Epithelial cell of prostate (primary cell): ENCODE data around the gene KCNMA1.

Experiments used
- DNase-seq: peaks from one replicate; pipeline ENCODE4 v3.0.0-alpha.2; 2011; ENCODE audit warnings: low read depth, low spot score
- H3K27ac ChIP-seq: fragments of 450-650 bp; 2 replicates; pipeline ENCODE4 v1.5.1; 2017; ENCODE audit warnings: mild to moderate bottlenecking

KCNMA1 gene

GRCh38 chr10:77333610-77334340, 303.8 kb downstream of the KCNMA1 start:
- DNase-seq = no peak

DNA sequence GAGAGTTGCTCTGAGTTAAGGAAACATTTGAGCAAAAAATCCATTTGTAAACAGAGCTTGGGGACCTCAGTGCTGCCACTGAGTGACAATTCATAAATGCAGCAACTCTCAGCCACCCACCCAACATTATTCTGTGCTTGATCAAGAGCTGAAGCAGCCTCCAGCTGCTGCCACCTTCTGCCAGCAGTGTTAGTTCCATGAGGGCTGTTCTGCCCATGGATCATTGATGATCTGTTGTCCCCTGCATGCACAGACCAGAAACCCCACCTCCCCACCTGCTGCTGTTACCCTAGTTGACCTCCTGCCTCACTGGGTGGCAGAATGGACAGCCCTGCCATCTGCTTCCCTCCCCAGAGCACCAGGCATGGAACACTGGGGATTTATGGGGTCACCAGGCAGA, 305.4 kb downstream of the KCNMA1 start:
- no peak overlapping the region for H3K27ac ChIP-seq
- no peak for DNase-seq

More at GRCh38 chr10:77333610-77334340, 303.8 kb downstream of the KCNMA1 start:
- no peak overlapping the region for H3K27ac ChIP-seq

GRCh38 chr10:77328272-77328816, 309.3 kb downstream of the KCNMA1 start:
- no peak for DNase-seq
- no peak overlapping the region for H3K27ac ChIP-seq

DNA sequence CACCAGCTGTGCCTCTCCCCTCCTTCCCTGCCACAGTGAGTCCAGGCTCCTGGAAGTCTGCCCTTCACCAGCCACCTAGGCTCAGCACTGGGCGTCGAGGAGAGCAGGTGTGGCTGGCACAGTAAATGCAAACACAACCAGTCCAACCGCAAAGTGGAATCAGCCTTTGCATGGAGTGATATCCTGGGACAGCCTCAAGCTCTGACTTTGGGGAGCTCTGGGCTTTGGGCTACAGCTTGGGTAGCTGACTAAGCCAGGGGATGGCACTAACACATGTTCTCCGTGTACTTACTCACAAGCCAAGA, 312.4 kb downstream of the KCNMA1 start:
- peak; percentile 14 for DNase-seq
- no peak overlapping the region for H3K27ac ChIP-seq

DNA sequence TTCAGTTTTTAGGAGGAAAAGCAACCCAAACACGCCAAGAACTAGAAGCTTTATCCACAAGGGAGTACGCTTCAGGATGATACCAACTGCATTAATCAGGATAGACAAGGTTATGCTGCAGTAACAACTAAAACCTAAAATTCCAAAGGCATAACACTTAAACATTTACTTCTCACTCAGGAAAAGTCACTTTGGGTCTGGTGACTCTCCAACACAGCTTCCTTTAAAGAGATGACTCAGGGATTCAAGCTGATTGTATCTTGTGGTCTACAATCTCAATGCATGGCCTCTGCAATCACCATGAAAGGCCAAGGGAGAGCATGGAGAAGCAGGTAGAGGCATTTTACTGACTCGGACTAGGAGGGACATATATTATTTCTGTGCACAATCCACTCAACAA, 315.8 kb downstream of the KCNMA1 start:
- H3K27ac ChIP-seq = no peak overlapping the region
- no peak for DNase-seq

- H3K27ac ChIP-seq = no peak overlapping the region
- DNase-seq = no peak
Measured at GRCh38 chr10:77320971-77321471, 316.6 kb downstream of the KCNMA1 start.

- no peak for DNase-seq
- H3K27ac ChIP-seq = no peak overlapping the region
Measured at GRCh38 chr10:77319557-77319956, 318.1 kb downstream of the KCNMA1 start.

DNA sequence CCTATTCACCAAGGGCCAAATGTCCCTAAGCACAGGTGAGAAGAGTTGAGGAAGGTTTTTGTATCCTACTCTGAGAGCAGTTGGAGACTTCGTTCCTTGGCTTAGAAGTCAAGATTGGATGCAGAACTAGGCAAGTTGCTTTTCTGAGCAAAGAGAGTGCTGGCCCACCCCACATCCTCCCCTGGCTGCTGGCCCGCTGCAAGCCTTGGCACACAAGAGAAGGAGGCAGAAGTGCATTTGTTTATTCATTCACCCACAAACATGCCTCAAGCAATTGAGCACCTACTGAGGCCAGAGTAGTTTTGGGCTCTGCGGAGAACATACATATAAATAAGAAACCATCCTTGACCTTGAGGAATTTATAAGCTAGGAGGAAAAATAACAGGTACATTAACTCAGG, 318.9 kb downstream of the KCNMA1 start:
- DNase-seq = no peak
- H3K27ac ChIP-seq = no peak overlapping the region

DNA sequence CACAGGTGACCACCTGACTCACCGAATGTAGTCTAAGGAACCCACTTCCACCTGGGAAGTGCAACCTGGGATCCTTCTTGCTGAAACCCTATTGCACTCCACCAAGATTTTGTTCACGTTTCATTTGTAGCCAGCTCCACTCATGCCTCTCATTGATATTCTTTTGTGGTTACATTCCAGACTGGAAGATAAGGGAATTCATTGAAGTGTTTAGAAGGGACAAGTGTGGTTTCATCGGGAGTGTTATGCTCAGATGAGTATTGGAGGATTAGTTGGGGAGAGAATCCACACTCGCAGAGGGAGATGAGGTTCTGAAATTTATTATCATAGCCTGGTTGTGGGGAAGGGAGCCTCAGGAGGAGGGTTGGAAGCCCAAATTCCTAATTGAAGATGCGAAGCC, 320.4 kb downstream of the KCNMA1 start:
- no peak overlapping the region for H3K27ac ChIP-seq
- no peak for DNase-seq

- H3K27ac ChIP-seq = no peak overlapping the region
- DNase-seq = no peak
Measured at GRCh38 chr10:77315496-77316129, 322.0 kb downstream of the KCNMA1 start.

- DNase-seq = no peak
Measured at GRCh38 chr10:77313066-77313750, 324.4 kb downstream of the KCNMA1 start.

DNA sequence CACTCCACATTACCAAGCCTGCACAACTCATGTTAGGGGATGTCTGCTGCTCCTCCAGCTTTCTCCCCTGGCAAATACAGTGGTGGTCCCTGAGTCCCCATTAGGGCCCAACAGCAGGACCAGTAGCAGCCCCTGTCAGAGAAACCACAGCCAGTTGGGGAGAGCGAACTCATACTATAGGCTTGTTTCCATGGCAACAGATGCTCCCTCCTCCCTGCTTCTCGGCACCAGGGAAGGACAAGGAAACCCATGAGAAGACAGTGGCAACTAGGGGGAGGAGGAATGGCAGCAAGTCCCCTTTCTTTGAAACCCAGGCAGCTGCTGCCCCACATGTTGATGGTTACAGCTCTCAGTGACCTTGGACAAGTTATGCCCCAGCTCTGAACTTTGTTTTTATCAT, 326.4 kb downstream of the KCNMA1 start:
- H3K27ac ChIP-seq = no peak overlapping the region

More at GRCh38 chr10:77313066-77313750, 324.4 kb downstream of the KCNMA1 start:
- no peak overlapping the region for H3K27ac ChIP-seq

DNA sequence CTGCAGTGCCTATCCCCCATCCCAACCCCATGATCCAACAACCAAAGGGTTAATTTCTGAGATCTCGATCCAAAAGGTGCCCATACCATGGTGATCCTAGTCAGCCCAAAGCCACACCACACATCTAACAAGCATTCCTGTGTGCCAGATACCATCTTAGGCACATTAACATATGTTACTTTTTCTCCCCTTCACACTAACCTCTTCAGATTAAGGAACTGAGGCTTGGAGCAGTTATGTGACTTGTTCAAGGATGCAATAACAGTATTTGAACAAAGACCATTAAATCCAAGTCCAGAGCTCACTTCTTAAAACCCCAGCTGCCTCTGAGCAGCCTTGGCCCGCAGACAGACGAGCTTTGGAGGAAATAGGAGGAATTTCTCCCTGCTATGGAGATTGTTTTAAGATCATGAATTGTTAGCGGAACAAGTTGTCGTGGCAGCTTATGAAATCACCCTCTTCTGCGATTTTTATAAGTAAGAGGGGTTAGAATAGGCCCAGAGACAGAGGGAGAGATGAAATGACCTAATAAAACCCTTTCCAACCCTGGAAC, 327.2 kb downstream of the KCNMA1 start:
- no peak for DNase-seq
- H3K27ac ChIP-seq = no peak overlapping the region

More for the DNA sequence above, 326.4 kb downstream of the KCNMA1 start:
- no peak for DNase-seq

GRCh38 chr10:77309509-77309908, 328.1 kb downstream of the KCNMA1 start:
- no peak for DNase-seq

GRCh38 chr10:77309092-77309491, 328.5 kb downstream of the KCNMA1 start:
- H3K27ac ChIP-seq = no peak overlapping the region
- DNase-seq = no peak

More at GRCh38 chr10:77309509-77309908, 328.1 kb downstream of the KCNMA1 start:
- H3K27ac ChIP-seq = no peak overlapping the region

- H3K27ac ChIP-seq = no peak overlapping the region
- no peak for DNase-seq
Measured at GRCh38 chr10:77308084-77308732, 329.4 kb downstream of the KCNMA1 start.

- DNase-seq = no peak
- H3K27ac ChIP-seq = no peak overlapping the region
Measured at GRCh38 chr10:77306666-77307065, 330.9 kb downstream of the KCNMA1 start.

- H3K27ac ChIP-seq = no peak overlapping the region
- no peak for DNase-seq
Measured at GRCh38 chr10:77305650-77306632, 331.7 kb downstream of the KCNMA1 start.

DNA sequence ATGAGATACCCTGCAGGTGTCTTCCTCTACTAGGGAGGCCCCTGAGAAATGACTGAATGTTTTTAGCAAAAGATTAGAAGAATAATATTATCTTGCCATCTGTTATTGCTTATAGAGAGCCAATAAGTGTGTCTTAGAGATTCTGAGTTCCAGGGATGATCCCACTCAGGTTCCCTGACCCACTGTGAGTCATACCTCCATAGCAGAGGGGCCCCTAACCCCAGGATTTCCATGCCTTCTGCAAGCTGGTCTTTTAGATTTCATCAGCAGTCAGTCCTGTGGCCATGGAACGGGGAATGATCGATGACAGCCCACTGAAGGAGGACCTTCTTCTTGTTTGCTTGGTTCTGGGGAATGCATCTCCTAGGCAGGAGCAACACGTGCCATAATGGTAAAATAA, 333.4 kb downstream of the KCNMA1 start:
- no peak for DNase-seq
- H3K27ac ChIP-seq = no peak overlapping the region
